Measurements from ENCODE around the gene THEMIS. TPM values are rescaled to one million over a fixed set of nuclear protein-coding genes. Genes with fewer than 3 reads are reported as not detected.
"Not testable (repeated sequence)": the region's sequence is repeated elsewhere in the genome, so short reads cannot be mapped to it uniquely, and the experiment has no call there.

THEMIS gene
- 0.41 TPM for total RNA-seq

- DNase-seq (ENCODE audit: low spot score in 2 of 2) (no peak), FAIRE-seq (no peak)
Observed at GRCh38 chr6:127900935-127901334, at the start of gene THEMIS. Gene THEMIS (minus strand): TSS chr6:127901058. CDS start chr6:127900932, 126 bp downstream.

- DNase-seq (ENCODE audit: low spot score in 2 of 2) (no peak), FAIRE-seq (no peak)
Observed at GRCh38 chr6:127949251-127949650, 48.4 kb upstream of the THEMIS start.

DNA sequence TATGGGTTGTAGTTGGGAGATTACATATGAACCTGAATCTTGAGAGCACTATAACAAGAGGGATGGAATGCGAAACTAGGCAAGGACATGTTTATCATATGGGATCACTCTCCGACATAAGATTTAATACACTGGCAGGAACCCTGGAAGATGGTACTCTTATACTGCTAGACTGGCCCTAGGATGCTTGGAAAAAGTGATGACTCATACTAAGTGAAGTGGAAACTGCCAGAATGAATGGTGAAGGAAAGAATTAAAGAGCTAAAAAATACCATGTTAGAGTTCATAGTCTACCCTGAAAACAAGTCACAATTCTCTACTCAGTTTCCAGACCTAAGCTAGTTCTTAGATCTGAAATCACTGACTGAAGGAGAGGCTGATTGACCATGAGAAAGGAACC, 45.5 kb upstream of the THEMIS start:
- no peak for FAIRE-seq
- DNase-seq (ENCODE audit: low spot score in 2 of 2), result no peak

- DNase-seq (ENCODE audit: low spot score in 2 of 2) (no peak), FAIRE-seq (no peak)
Observed at GRCh38 chr6:127945434-127946097, 44.7 kb upstream of the THEMIS start.

- no peak for FAIRE-seq
- no peak for DNase-seq (ENCODE audit: low spot score in 2 of 2)
Observed at GRCh38 chr6:127941228-127941627, 40.4 kb upstream of the THEMIS start.

GRCh38 chr6:127939442-127940066, 38.7 kb upstream of the THEMIS start:
- DNase-seq (ENCODE audit: low spot score in 2 of 2) (no peak), FAIRE-seq (peak; percentile 3)

DNA sequence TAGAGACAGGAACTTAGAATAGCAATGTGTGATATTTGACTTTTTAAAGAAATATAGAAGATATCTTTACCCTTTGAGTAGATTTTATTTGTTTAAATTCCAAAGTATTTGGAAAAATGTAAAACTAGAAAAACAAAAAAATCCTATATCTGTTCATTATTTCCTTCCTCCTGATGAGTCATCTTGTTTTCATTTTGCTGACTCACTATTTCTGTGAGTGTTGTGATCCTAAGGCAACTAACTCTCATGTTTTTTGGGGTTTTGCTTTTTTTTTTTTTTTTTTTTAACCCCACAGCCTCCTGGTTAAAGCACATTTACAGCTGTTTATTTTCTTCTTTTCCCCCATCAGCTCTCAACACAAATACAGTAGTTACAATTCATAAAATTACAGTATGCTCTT, 37.8 kb upstream of the THEMIS start:
- DNase-seq (ENCODE audit: low spot score in 2 of 2), result no peak
- peak; percentile 83 for FAIRE-seq

- FAIRE-seq (no peak), DNase-seq (ENCODE audit: low spot score in 2 of 2) (no peak)
Observed at GRCh38 chr6:127937747-127938146, 36.9 kb upstream of the THEMIS start.

- DNase-seq (ENCODE audit: low spot score in 2 of 2), result no peak
Observed at GRCh38 chr6:127937102-127937501, 36.2 kb upstream of the THEMIS start.

GRCh38 chr6:127934956-127935355, 34.1 kb upstream of the THEMIS start:
- DNase-seq (ENCODE audit: low spot score in 2 of 2), result no peak
- no peak for FAIRE-seq

More at GRCh38 chr6:127937102-127937501, 36.2 kb upstream of the THEMIS start:
- no peak for FAIRE-seq

GRCh38 chr6:127933852-127934840, 33.3 kb upstream of the THEMIS start:
- no peak for FAIRE-seq

GRCh38 chr6:127933137-127933536, 32.3 kb upstream of the THEMIS start:
- DNase-seq (ENCODE audit: low spot score in 2 of 2) (no peak), FAIRE-seq (no peak)

More at GRCh38 chr6:127933852-127934840, 33.3 kb upstream of the THEMIS start:
- no peak for DNase-seq (ENCODE audit: low spot score in 2 of 2)

DNA sequence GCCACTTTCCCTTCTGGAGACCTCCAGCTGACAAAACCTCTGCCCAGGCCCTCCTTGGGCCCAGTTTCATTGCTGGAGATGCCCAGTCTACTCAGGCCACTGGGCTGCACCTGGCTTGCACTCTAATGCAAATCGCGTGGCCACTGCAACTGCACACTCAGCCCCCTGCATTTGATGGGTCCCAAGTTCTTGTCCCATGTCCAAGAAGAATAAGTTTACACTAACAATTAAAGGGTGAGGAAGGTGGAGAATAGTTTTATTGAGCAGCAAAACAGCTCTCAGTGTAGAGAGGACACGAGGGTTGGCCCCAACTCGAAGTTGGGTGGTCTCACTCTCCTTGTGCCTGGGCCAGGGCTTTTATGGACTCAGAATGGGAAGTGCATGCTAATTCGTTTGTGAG, 31.9 kb upstream of the THEMIS start:
- FAIRE-seq (no peak), DNase-seq (ENCODE audit: low spot score in 2 of 2) (no peak)

DNA sequence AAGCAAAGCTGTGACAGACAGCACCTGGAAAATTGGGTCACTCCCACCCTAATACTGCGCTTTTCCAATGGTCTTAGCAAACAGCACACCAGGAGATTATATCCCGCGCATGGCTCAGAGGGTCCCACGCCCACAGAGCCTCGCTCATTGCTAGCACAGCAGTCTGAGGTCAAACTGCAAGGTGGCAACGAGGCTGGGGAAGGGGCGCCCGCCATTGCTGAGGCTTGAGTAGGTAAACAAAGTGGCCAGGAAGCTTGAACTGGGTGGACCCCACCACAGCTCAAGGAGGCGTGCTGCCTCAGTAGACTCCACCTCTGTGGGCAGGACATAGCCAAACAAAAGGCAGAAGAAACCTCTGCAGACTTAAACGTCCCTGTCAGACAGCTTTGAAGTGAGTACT, 25.6 kb upstream of the THEMIS start:
- DNase-seq (ENCODE audit: low spot score in 2 of 2); FAIRE-seq: not testable (repeated sequence)

DNA sequence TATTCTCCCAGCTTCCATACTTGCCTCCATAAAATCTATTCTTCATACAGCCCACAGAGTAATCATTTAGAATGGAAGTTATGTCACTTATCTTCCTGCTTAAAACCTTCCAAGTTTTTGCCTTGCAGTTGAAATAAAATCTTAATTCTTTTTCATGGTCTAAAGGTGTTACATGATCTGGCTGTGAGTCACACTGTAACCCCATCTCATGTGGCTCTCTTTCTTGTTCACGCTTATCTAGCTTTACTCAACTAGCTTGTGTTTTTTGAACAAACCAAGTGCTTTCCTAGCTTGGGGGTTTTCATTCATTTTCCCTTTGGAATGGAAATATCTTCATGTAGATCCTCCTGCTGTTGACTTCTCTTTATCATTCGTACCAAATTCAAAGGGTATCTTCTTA, 23.6 kb upstream of the THEMIS start:
- FAIRE-seq, result no peak
- DNase-seq (ENCODE audit: low spot score in 2 of 2), result no peak

DNA sequence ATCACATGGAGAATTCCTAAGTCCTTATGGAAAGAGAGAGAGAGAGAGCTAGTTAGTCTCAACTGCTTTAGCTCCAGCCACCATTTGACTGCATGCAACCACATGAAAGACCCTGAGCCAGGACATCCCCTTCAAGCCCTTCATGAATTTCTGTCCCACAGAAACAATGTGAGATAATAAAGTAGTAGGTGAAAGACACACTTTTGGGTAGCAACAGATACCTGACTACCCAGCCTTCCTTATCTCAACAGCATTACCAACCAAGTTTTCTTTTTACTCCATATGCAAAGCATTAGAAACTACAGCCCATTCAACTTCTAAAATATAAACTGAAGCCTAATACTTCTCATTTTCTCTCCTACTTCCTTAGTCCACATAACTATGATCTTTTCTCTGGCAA, 23.2 kb upstream of the THEMIS start:
- no peak for DNase-seq (ENCODE audit: low spot score in 2 of 2)
- no peak for FAIRE-seq

GRCh38 chr6:127923135-127923534, 22.3 kb upstream of the THEMIS start:
- FAIRE-seq (no peak), DNase-seq (ENCODE audit: low spot score in 2 of 2) (no peak)

DNA sequence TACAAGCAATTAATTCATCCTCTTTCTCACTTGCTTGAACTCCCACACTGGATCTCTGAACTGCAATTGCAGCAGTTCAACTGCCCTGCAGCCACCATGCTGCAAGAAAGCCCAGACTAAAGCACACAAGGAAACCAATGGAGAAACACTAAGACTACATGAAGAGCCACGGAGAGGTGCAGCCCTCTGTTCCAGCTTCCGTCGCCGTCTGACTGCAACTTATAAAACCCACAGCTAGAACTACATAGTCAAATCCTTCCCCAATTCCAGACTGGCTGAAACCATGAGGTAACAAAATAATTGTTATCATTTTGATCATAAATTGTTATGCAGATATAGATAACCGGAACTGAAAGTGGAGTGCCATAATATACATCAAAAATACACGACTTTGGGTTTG, 21.1 kb upstream of the THEMIS start:
- DNase-seq (ENCODE audit: low spot score in 2 of 2) (no peak), FAIRE-seq (no peak)

DNA sequence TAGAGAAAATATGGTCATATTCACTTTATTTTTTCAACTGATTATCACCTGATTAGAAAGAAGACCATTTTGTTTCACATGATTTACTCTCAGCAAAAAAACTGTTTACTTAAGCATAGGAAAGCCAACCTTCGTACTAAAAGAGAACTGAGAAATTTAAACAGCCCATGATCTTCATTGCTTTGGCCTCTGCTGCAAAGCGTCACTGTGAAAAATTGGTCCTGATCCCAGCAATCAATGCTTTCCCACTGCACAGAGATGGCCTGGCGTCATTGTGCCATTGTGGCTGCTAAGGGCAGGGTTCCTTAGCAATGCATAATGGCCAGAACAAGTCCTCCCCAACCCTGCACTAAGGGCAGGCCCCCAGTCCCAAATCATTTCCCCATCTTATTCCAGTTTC, 19.9 kb upstream of the THEMIS start:
- no peak for DNase-seq (ENCODE audit: low spot score in 2 of 2)
- FAIRE-seq, result no peak

GRCh38 chr6:127918506-127919427, 17.9 kb upstream of the THEMIS start:
- no peak for DNase-seq (ENCODE audit: low spot score in 2 of 2)
- FAIRE-seq, result no peak
